KMS-11 (cell line): ENCODE results near the gene MED16.

Experiments
- H2AFZ ChIP-seq: fragments of 200-600 bp; sonication (generic); 2 replicates; pipeline ENCODE4 v1.6.1; 2016; ENCODE audit warnings: antibody characterized with exemption, mixed run types, low read depth
- H3K27ac ChIP-seq: fragments of 200-600 bp; sonication (generic); 2 replicates; pipeline ENCODE4 v1.6.1; 2016; ENCODE audit warnings: mild to moderate bottlenecking, mixed run types
- H3K27me3 ChIP-seq: fragments of 200-600 bp; sonication (generic); 2 replicates; pipeline ENCODE4 v1.6.1; 2017; ENCODE audit warnings: mild to moderate bottlenecking, low read depth, mixed run types, moderate library complexity; ENCODE audit not compliant: insufficient read depth
- H3K36me3 ChIP-seq: fragments of 200-600 bp; sonication (generic); 2 replicates; pipeline ENCODE4 v1.6.1; 2017; ENCODE audit warnings: mild to moderate bottlenecking, mixed run types; ENCODE audit not compliant: insufficient read depth
- H3K4me1 ChIP-seq: fragments of 200-600 bp; sonication (generic); 2 replicates; pipeline ENCODE4 v1.6.1; 2016; ENCODE audit warnings: mild to moderate bottlenecking, low read depth, mixed run types; ENCODE audit not compliant: poor library complexity, severe bottlenecking
- H3K4me2 ChIP-seq: fragments of 200-600 bp; sonication (generic); 2 replicates; pipeline ENCODE4 v1.7.0; 2016; ENCODE audit warnings: mild to moderate bottlenecking, mixed run types
- H3K4me3 ChIP-seq: fragments of 200-600 bp; sonication (generic); IDR thresholded peaks from 2 replicates; pipeline ENCODE4 v1.6.1; 2017; ENCODE audit warnings: low read depth, low read length, mixed read lengths; ENCODE audit not compliant: insufficient read depth
- H3K79me2 ChIP-seq: fragments of 200-600 bp; sonication (generic); 2 replicates; pipeline ENCODE4 v1.6.1; 2016; ENCODE audit warnings: low read depth, mixed run types; ENCODE audit not compliant: insufficient read depth
- H3K9ac ChIP-seq: fragments of 200-600 bp; sonication (generic); 2 replicates; pipeline ENCODE4 v1.6.1; 2016; ENCODE audit warnings: mild to moderate bottlenecking, mixed run types
- H4K20me1 ChIP-seq: fragments of 200-600 bp; sonication (generic); 2 replicates; pipeline ENCODE4 v1.6.1; 2016; ENCODE audit warnings: mild to moderate bottlenecking, mixed run types; ENCODE audit not compliant: insufficient read depth
- TF ChIP-seq, protein P1 (sequence below): fragments of 200-600 bp; sonication (generic); conservative IDR thresholded peaks from 2 replicates; pipeline ENCODE4 v1.6.1; 2017; ENCODE audit warnings: low read depth, mild to moderate bottlenecking, antibody characterized with exemption, low read length, moderate library complexity, mixed read lengths

The MED16 gene

DNA sequence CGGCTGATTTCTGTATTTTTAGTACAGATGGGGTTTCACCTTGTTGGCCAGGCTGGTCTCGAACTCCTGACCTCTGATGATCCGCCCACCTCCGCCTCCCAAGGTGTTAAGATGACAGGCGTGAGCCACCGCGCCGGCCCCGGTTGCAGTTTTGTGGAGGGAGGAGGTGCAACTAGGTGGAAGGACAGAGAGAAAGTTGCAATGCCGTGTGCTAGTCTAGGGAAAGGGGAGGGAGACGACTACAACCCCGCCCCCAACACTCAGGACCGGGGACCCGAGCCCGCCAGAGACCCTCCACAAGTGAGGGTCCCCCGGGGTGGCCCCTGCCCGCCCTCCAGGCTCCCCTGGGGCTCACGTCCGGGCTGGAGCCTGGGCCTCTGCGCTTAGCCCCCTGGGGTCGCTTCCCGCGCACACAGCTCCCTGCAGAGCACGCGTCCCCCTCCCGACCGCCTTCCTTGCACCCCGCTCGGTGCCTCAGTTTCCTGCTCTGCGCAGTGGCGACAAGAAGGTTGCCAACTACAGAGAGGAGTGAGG is 31.6 kb upstream of the MED16 start:
- Histone ChIP-seq H3K4me1 (peaks cover 6% of the 10 kb centered on the region), H3K27me3 (peaks cover 10% of the 10 kb centered on the region; the same call in 1 of the 2 replicates), H3K9ac (peak overlapping the region; percentile 93), H2AFZ (peak overlapping the region; percentile 82), H3K36me3 (no peaks in the 10 kb centered on the region), H3K79me2 (peaks cover 4% of the 10 kb centered on the region; the same call in 1 of the 2 replicates), H3K27ac (peak overlapping the region; percentile 82), H3K4me3 (no peak overlapping the region), H4K20me1 (no peaks in the 10 kb centered on the region), H3K4me2 (peak overlapping the region; percentile 80)
- TF ChIP-seq, protein P1, sequence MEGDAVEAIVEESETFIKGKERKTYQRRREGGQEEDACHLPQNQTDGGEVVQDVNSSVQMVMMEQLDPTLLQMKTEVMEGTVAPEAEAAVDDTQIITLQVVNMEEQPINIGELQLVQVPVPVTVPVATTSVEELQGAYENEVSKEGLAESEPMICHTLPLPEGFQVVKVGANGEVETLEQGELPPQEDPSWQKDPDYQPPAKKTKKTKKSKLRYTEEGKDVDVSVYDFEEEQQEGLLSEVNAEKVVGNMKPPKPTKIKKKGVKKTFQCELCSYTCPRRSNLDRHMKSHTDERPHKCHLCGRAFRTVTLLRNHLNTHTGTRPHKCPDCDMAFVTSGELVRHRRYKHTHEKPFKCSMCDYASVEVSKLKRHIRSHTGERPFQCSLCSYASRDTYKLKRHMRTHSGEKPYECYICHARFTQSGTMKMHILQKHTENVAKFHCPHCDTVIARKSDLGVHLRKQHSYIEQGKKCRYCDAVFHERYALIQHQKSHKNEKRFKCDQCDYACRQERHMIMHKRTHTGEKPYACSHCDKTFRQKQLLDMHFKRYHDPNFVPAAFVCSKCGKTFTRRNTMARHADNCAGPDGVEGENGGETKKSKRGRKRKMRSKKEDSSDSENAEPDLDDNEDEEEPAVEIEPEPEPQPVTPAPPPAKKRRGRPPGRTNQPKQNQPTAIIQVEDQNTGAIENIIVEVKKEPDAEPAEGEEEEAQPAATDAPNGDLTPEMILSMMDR = no peak

DNA sequence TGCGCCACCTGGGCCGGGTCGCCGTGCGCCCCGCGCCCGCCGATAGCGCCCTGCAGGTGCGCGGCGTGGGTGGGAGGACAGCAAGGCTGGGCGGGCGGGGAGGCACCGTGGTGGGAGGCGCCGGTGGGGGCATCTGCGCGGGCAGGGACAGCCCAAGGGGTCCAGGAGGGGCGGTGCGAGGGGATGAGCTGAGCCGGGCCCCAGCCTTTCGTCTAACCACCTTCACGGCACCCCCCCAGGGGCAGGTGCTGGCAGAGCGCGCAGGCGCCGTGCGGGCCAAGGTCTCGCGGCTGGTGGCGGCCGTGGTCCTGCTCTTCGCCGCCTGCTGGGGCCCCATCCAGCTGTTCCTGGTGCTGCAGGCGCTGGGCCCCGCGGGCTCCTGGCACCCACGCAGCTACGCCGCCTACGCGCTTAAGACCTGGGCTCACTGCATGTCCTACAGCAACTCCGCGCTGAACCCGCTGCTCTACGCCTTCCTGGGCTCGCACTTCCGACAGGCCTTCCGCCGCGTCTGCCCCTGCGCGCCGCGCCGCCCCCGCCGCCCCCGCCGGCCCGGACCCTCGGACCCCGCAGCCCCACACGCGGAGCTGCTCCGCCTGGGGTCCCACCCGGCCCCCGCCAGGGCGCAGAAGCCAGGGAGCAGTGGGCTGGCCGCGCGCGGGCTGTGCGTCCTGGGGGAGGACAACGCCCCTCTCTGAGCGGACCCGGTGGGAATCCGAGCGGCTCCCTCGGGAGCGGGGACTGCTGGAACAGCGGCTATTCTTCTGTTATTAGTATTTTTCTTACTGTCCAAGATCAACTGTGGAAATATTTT is 27.3 kb upstream of the MED16 start:
- H3K4me2 ChIP-seq = 0 out of 2 replicates have a peak overlapping the region, but pooled peaks have one; percentile 13
- peaks cover 12% of the 10 kb centered on the region for H3K4me1 ChIP-seq
- no peak overlapping the region for H3K9ac ChIP-seq
- no peaks in the 10 kb centered on the region for H3K36me3 ChIP-seq
- no peak overlapping the region for H3K27ac ChIP-seq
- H3K79me2 ChIP-seq = no peaks in the 10 kb centered on the region
- no peak overlapping the region for H2AFZ ChIP-seq
- no peak overlapping the region for H3K4me3 ChIP-seq
- no peaks in the 10 kb centered on the region for H4K20me1 ChIP-seq
- TF ChIP-seq, protein P1 = no peak
- H3K27me3 ChIP-seq = peaks cover 33% of the 10 kb centered on the region

DNA sequence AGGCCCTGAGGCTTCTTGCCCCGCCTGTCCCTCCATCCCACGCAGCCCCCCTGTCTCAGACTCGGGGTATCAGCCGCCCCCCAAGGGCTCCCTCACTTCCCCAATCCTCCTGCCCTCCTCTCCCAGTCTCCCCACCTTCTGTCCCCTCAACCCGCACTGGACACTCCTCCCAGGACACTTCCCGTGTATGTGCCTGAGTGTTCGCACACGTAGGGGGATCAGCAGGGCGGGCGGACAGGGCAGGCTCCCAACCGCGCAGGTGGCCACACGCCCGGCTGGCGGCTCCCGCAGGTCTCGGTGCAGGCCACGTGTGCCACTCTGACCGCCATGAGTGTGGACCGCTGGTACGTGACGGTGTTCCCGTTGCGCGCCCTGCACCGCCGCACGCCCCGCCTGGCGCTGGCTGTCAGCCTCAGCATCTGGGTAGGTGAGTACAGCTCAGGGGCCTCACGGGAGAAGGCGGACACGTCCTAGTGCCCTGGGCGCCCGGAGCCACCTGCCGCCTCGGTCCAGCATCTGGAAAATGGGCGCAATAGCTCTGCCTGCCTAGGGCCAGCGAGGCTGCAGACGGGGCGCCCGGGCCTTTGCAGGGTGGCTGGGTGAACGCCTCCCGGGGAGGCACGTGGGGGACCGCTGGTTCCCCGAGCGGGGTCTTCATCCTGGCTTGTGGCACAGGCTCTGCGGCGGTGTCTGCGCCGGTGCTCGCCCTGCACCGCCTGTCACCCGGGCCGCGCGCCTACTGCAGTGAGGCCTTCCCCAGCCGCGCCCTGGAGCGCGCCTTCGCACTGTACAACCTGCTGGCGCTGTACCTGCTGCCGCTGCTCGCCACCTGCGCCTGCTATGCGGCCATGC is 26.4 kb upstream of the MED16 start:
- no peak overlapping the region for H3K4me3 ChIP-seq
- H3K27ac ChIP-seq = no peak overlapping the region
- H3K27me3 ChIP-seq = peaks cover 33% of the 10 kb centered on the region
- TF ChIP-seq, protein P1 = no peak
- H3K36me3 ChIP-seq = no peaks in the 10 kb centered on the region
- no peaks in the 10 kb centered on the region for H4K20me1 ChIP-seq
- H3K79me2 ChIP-seq = no peaks in the 10 kb centered on the region
- H3K4me1 ChIP-seq = peaks cover 11% of the 10 kb centered on the region
- H2AFZ ChIP-seq = no peak overlapping the region
- no peak overlapping the region for H3K4me2 ChIP-seq
- H3K9ac ChIP-seq = no peak overlapping the region

DNA sequence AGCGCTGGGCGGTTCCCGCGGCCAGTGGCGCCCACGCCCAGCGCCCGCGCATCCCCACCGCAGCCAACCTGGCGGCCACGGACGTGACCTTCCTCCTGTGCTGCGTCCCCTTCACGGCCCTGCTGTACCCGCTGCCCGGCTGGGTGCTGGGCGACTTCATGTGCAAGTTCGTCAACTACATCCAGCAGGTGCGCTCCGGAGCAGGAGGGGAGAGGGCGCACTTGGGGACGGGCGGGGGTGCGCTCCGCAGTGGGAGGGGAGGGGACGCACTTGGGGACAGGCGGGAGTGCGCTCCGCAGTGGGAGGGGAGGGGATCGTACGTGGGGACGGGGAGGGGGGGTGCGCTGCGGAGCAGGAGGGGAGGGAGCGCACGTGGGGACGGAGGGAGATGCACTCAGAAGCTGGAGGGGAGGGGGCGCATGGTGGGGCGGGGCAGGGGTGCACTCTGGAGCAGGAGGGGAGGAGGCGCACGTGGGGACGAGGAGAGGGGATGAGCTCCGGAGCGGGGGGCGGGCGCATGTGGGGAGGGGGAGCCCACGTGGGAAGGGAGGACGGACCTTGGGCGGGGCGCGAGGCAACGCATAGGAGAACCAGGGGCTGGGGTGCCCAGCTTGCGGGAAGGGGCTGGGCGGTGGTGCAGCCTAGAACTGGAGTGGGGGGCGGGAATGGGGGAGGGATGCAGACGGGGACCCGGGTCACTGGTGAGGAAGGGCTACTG is 25.7 kb upstream of the MED16 start:
- Histone ChIP-seq H3K79me2 (no peaks in the 10 kb centered on the region), H3K4me3 (no peak overlapping the region), H3K9ac (no peak overlapping the region), H3K4me1 (peaks cover 11% of the 10 kb centered on the region), H3K36me3 (no peaks in the 10 kb centered on the region), H3K27ac (no peak overlapping the region), H4K20me1 (no peaks in the 10 kb centered on the region), H2AFZ (no peak overlapping the region), H3K4me2 (no peak overlapping the region), H3K27me3 (peaks cover 33% of the 10 kb centered on the region)
- TF ChIP-seq, protein P1 = no peak
